Ascending aorta (tissue), 2 donors: Measurements from ENCODE around the gene ANKH. TPM values are rescaled to one million over a fixed set of nuclear protein-coding genes. Genes with fewer than 3 reads are reported as not detected.

Experiments
- DNase-seq, 2 donors: peaks; one replicate each; pipeline ENCODE4 v3.0.0-alpha.2; 2019; ENCODE audit warnings: low spot score in 2 of 2
- H3K27ac ChIP-seq, 2 donors: fragments of 200-600 bp; sonication (generic); one replicate each; pipeline ENCODE4 v1.5.1; 2016 to 2017; ENCODE audit warnings: mild to moderate bottlenecking in 1 of 2
- H3K27me3 ChIP-seq: fragments of 200-600 bp; sonication (generic); one replicate; pipeline ENCODE4 v1.5.1; 2017
- H3K36me3 ChIP-seq, 2 donors: fragments of 200-600 bp; sonication (generic); one replicate each; pipeline ENCODE4 v1.5.1; 2016
- H3K4me1 ChIP-seq, 2 donors: fragments of 200-600 bp; sonication (generic); one replicate each; pipeline ENCODE4 v1.5.1; 2016 to 2017; ENCODE audit warnings: mild to moderate bottlenecking in 1 of 2
- H3K4me3 ChIP-seq, 2 donors: fragments of 200-600 bp; sonication (generic); one replicate each; pipeline ENCODE4 v1.5.1; 2016 to 2017; ENCODE audit warnings: mild to moderate bottlenecking in 1 of 2
- H3K9me3 ChIP-seq, 2 donors: fragments of 200-600 bp; sonication (generic); one replicate each; pipeline ENCODE4 v1.5.1; 2016
- CTCF ChIP-seq, 3 experiments: fragments of 200-600 bp in 2 of 3; fragments of 450-650 bp in 1 of 3; sonication (generic) in 2 of 3; IDR thresholded peaks; one replicate each; pipeline ENCODE4 v1.5.1; 2016 to 2019; ENCODE audit warnings: antibody characterized with exemption in 3 of 3, mild to moderate bottlenecking in 1 of 3, moderate library complexity in 1 of 3
- intact Hi-C: fragments of 100-400 bp; cut with DNase I; formaldehyde crosslinking; loops from one replicate; pipeline ENCODE4 v1.15.1; 2023
- total RNA-seq: library from RNA; depleted of rRNA; stranded (reverse); fragments of >200 nt; gene quantifications from one replicate; pipeline ENCODE4 v1.1.0, GENCODE V29; 2016

The ANKH gene
- total RNA-seq, 1 donor from 2014 or later, result 388 TPM

DNA sequence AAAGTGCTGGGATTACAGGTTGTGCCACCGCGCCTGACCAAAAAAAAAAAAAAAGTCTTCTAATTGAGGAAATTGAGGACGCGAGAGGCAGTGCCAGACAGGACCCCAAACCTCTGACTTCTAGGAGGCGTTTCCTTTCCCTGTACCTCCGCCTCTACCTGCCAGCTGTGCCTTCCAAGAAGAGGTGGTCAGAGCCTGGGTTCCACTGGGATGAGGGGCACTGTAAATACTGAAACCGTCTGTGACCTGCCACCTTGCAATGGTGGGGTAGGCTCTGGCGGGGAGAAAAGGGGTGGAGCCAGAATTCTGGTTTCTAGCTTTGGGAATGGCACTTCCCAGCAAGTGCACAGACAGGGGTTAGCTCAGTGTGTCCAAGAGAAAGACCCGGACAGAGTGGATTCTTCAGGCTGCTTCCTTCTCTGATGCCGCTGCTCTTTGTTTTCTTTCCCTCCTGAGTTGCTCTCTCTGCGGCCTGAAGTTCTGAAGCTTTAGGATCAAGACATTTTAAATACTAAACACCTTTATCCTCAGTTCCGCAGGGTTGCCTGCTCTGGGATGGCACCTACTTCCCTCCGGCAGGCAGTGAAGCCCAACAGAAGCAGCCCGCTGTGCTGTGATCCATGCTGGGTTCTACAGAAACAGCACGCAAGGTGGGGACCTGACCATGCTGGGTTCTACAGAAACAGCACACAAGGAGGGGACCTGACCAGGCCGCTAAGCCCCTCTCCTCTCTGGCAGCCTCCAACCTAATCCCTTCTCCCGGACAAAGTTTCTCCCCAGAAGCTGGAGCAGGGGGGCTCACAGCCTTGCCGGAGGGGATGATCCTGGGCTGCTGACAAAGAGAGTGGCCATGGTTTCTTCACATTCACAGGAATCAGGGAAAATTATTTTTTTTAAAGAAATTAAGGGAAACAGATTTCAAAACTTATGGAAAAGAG is 141.9 kb downstream of the ANKH start:
- no peak overlapping the region for H3K4me3 ChIP-seq
- peaks cover 25 to 36% of the 10 kb centered on the region in 2 donors for H3K36me3 ChIP-seq
- TF ChIP-seq CTCF (IDR thresholded peaks at IDR 0.05), result no peak
- no peaks in the 10 kb centered on the region for H3K9me3 ChIP-seq
- no peak for DNase-seq
- no peak overlapping the region for H3K27ac ChIP-seq
- peaks cover 2 to 16% of the 10 kb centered on the region in 2 donors for H3K4me1 ChIP-seq
- intact Hi-C loops, result no loop called here
- no peaks in the 10 kb centered on the region for H3K27me3 ChIP-seq

- H3K27ac ChIP-seq, result peak overlapping the region; percentile 17 to 58
- peaks cover 2 to 16% of the 10 kb centered on the region in 2 donors for H3K4me1 ChIP-seq
- TF ChIP-seq CTCF (IDR thresholded peaks at IDR 0.05), result no peak
- H3K36me3 ChIP-seq, result peaks cover 28 to 34% of the 10 kb centered on the region in 2 donors
- intact Hi-C loops, result no loop called here
- no peaks in the 10 kb centered on the region for H3K27me3 ChIP-seq
- no peak for DNase-seq
- no peaks in the 10 kb centered on the region for H3K9me3 ChIP-seq
- no peak overlapping the region for H3K4me3 ChIP-seq
These were observed 143.1 kb downstream of the ANKH start for GRCh38 chr5:14728459-14728938.

- TF ChIP-seq CTCF (IDR thresholded peaks at IDR 0.05), result no peak
- Histone ChIP-seq H3K9me3 (no peaks in the 10 kb centered on the region), H3K27me3 (no peaks in the 10 kb centered on the region), H3K4me3 (no peak overlapping the region), H3K27ac (peak overlapping the region; percentile 17 to 58), H3K36me3 (peaks cover 23 to 29% of the 10 kb centered on the region in 2 donors), H3K4me1 (peaks cover 2 to 16% of the 10 kb centered on the region in 2 donors)
- intact Hi-C loops, result loop anchor here (1.0 to 2.0 kb wide), 2 partner anchors 41 to 286 kb away; no protein-coding TSS in a partner anchor
- DNase-seq, result no peak
These were observed 143.6 kb downstream of the ANKH start for GRCh38 chr5:14727928-14728458.

- peak in 1 of 2 donors; percentile 88 for DNase-seq
- H3K9me3 ChIP-seq, result no peaks in the 10 kb centered on the region
- H3K4me1 ChIP-seq, result peaks cover 2 to 16% of the 10 kb centered on the region in 2 donors
- peak; percentile 91 to 93 (median 92) for TF ChIP-seq CTCF (IDR thresholded peaks at IDR 0.05)
- no peak overlapping the region for H3K4me3 ChIP-seq
- no peaks in the 10 kb centered on the region for H3K27me3 ChIP-seq
- H3K36me3 ChIP-seq, result peaks cover 17 to 29% of the 10 kb centered on the region in 2 donors
- intact Hi-C loops, result loop anchor here (1.0 to 2.0 kb wide), 2 partner anchors 41 to 287 kb away; no protein-coding TSS in a partner anchor
- peak overlapping the region in 1 of 2 donors; percentile 58 for H3K27ac ChIP-seq
These were observed 144.1 kb downstream of the ANKH start for GRCh38 chr5:14727428-14727865.

- no peaks in the 10 kb centered on the region for H3K27me3 ChIP-seq
- no peak overlapping the region for H3K4me3 ChIP-seq
- peak overlapping the region; percentile 52 to 58 for H3K27ac ChIP-seq
- no peak for TF ChIP-seq CTCF (IDR thresholded peaks at IDR 0.05)
- H3K9me3 ChIP-seq, result no peaks in the 10 kb centered on the region
- H3K36me3 ChIP-seq, result peaks cover 14 to 29% of the 10 kb centered on the region in 2 donors
- peaks cover 2 to 16% of the 10 kb centered on the region in 2 donors for H3K4me1 ChIP-seq
- intact Hi-C loops, result loop anchor here (1.0 to 2.0 kb wide), 3 partner anchors 39 to 277 kb away; no protein-coding TSS in a partner anchor
- no peak for DNase-seq
These were observed 145.3 kb downstream of the ANKH start for GRCh38 chr5:14726066-14726838.
